ENCODE measurements around the gene FBXO28. TPM values are rescaled to one million over a fixed set of nuclear protein-coding genes. Genes with fewer than 3 reads are reported as not detected.
A peak's percentile ranks its signal among the peaks of the same experiment; 100 is the strongest.

The FBXO28 gene
- total RNA-seq, 1 donor from 2014 or later = 23.9 TPM

DNA sequence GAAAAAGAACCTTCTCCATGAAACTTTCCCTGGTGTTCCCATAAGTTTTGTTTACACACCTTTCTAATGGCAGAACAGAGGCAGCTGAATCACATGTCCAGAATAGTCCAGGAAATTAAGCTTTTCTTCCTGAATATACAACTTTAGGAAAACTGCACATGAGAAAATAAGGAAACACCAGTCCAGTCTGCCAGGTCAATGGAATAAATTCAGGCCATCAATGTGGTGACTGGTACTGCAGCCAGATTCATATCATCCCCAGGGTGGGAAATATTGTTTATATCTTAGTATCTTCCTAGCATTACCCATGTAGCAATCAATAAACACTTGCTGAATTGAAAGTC, 6.7 kb upstream of the FBXO28 start:
- peaks cover 2% of the 10 kb centered on the region for H3K36me3 Mint-ChIP-seq (ENCODE audit: low read depth)
- no peak overlapping the region for H3K27ac Mint-ChIP-seq (ENCODE audit: unreplicated experiment)
- H3K9me3 Mint-ChIP-seq (ENCODE audit: low read depth) = no peaks in the 10 kb centered on the region
- no peak for DNase-seq (ENCODE audit: low spot score)
- no peak for TF ChIP-seq CTCF (IDR thresholded peaks at IDR 0.05)
- H3K27me3 Mint-ChIP-seq (ENCODE audit: low read depth) = peaks cover 35% of the 10 kb centered on the region
- peaks cover 3% of the 10 kb centered on the region for H3K4me1 Mint-ChIP-seq (ENCODE audit: low read depth)
- H3K4me3 Mint-ChIP-seq (ENCODE audit: unreplicated experiment) = no peak overlapping the region

GRCh38 chr1:224108991-224109390, 4.9 kb upstream of the FBXO28 start:
- no peak for TF ChIP-seq CTCF (IDR thresholded peaks at IDR 0.05)
- Mint-ChIP-seq H3K27ac (ENCODE audit: unreplicated experiment) (no peak overlapping the region), H3K27me3 (ENCODE audit: low read depth) (peaks cover 31% of the 10 kb centered on the region), H3K9me3 (ENCODE audit: low read depth) (no peaks in the 10 kb centered on the region), H3K4me3 (ENCODE audit: unreplicated experiment) (no peak overlapping the region), H3K36me3 (ENCODE audit: low read depth) (no peaks in the 10 kb centered on the region), H3K4me1 (ENCODE audit: low read depth) (peaks cover 8% of the 10 kb centered on the region)
- DNase-seq (ENCODE audit: low spot score) = no peak

DNA sequence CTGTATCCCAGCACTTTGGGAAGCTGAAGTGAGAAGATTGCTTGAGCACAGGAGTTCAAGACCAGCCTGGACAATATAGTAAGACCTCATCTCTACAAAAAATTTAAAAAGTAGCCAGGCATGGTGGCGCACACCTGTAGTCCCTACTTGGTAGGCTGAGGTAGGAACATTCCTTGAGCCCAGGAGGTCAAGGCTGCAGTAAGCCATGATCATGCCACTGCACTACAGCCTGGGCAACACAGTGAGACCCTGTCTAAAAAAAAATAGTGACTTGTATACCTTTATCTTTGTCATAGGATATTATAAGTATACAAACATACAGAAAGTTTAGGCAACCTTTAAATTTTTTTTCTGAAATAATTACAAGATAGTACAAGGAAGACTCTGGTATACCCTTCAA, 3.9 kb upstream of the FBXO28 start:
- TF ChIP-seq CTCF (IDR thresholded peaks at IDR 0.05) = no peak

DNA sequence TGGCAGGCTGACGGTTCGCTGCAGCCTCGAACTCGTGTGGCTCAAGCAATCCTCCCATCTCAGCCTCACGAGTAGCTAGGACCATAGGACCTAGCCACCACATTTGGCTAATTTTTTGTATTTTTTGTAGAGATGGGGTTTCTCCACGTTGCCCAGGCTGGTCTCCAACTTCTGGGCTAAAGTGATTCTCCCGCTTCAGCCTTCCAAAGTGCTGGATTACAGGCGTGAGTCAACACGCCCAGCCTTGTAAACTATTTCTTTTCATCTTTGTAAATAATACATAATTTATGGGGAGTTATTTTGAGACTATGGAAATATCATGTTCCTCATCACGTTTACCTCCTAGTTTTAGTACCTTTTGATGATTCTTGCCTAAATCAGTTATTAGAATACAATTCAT, 906 bp upstream of the FBXO28 start:
- Mint-ChIP-seq H3K9me3 (ENCODE audit: low read depth) (no peaks in the 10 kb centered on the region), H3K27me3 (ENCODE audit: low read depth) (peaks cover 18% of the 10 kb centered on the region), H3K4me3 (ENCODE audit: unreplicated experiment) (no peak overlapping the region), H3K36me3 (ENCODE audit: low read depth) (no peaks in the 10 kb centered on the region), H3K4me1 (ENCODE audit: low read depth) (peaks cover 25% of the 10 kb centered on the region), H3K27ac (ENCODE audit: unreplicated experiment) (no peak overlapping the region)
- TF ChIP-seq CTCF (IDR thresholded peaks at IDR 0.05) = no peak
- no peak for DNase-seq (ENCODE audit: low spot score)

More for the DNA sequence above, 3.9 kb upstream of the FBXO28 start:
- H3K27ac Mint-ChIP-seq (ENCODE audit: unreplicated experiment) = no peak overlapping the region
- DNase-seq (ENCODE audit: low spot score) = no peak
- peaks cover 26% of the 10 kb centered on the region for H3K27me3 Mint-ChIP-seq (ENCODE audit: low read depth)
- H3K9me3 Mint-ChIP-seq (ENCODE audit: low read depth) = no peaks in the 10 kb centered on the region
- H3K4me3 Mint-ChIP-seq (ENCODE audit: unreplicated experiment) = no peak overlapping the region
- H3K36me3 Mint-ChIP-seq (ENCODE audit: low read depth) = no peaks in the 10 kb centered on the region
- peaks cover 12% of the 10 kb centered on the region for H3K4me1 Mint-ChIP-seq (ENCODE audit: low read depth)

DNA sequence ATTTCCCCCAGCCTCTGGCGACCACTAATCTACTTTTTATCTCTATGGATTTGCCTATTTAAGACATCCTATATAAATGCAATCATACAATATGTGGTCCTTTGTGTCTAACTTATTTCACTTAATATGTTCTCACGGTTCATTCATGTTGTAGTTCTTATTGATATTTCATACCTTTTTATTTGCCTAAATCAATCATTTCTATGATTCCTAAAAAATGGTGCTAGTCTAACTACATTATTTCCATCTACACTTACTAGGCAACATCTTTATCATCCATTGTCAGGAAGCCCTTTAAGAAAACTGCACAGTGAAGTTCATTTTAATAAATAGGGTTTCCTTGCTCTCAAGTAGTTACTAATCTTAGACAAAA, 380 bp upstream of the FBXO28 start:
- H3K4me3 Mint-ChIP-seq (ENCODE audit: unreplicated experiment) = peak overlapping the region; percentile 73
- no peak for DNase-seq (ENCODE audit: low spot score)
- no peaks in the 10 kb centered on the region for H3K9me3 Mint-ChIP-seq (ENCODE audit: low read depth)
- peaks cover 18% of the 10 kb centered on the region for H3K27me3 Mint-ChIP-seq (ENCODE audit: low read depth)
- no peak for TF ChIP-seq CTCF (IDR thresholded peaks at IDR 0.05)
- H3K36me3 Mint-ChIP-seq (ENCODE audit: low read depth) = no peaks in the 10 kb centered on the region
- H3K27ac Mint-ChIP-seq (ENCODE audit: unreplicated experiment) = peak overlapping the region; percentile 70
- peaks cover 25% of the 10 kb centered on the region for H3K4me1 Mint-ChIP-seq (ENCODE audit: low read depth)
